Thyroid gland (tissue), 4 donors: ENCODE data around the gene CXCL11. TPM values are rescaled to one million over a fixed set of nuclear protein-coding genes. Genes with fewer than 3 reads are reported as not detected.

Source experiments
- DNase-seq, 2 donors: peaks; one replicate each; pipeline ENCODE4 v3.0.0-alpha.2; 2019
- H3K27ac ChIP-seq, 3 donors: fragments of 200-600 bp; sonication (generic); 1 replicate in 2 of 3; 2 replicates in 1 of 3; pipeline ENCODE4 v1.5.1; 2016 to 2019; ENCODE audit warnings: mild to moderate bottlenecking in 1 of 3, moderate library complexity in 1 of 3
- H3K27me3 ChIP-seq: fragments of 200-600 bp; sonication (generic); one replicate; pipeline ENCODE4 v1.5.1; 2019
- H3K36me3 ChIP-seq, 2 donors: fragments of 200-600 bp; sonication (generic); one replicate each; pipeline ENCODE4 v1.5.1; 2016 to 2019
- H3K4me1 ChIP-seq, 2 donors: fragments of 200-600 bp; sonication (generic); one replicate each; pipeline ENCODE4 v1.5.1; 2017 to 2019
- H3K4me3 ChIP-seq, 3 donors: fragments of 200-600 bp; sonication (generic); replicated peaks in 1 of 3; 1 replicate in 2 of 3; 2 replicates in 1 of 3; pipeline ENCODE4 v1.5.1; 2016; ENCODE audit warnings: mild to moderate bottlenecking in 1 of 3
- H3K9me3 ChIP-seq: fragments of 200-600 bp; sonication (generic); one replicate; pipeline ENCODE4 v1.5.1; 2017
- CTCF ChIP-seq, 6 experiments: fragments of 200-600 bp in 3 of 6; fragments of 450-650 bp in 3 of 6; sonication (generic) in 3 of 6; IDR thresholded peaks; one replicate each; pipeline ENCODE4 v1.5.1; 2016 to 2019; ENCODE audit warnings: antibody characterized with exemption in 6 of 6, mild to moderate bottlenecking in 2 of 6, inconsistent platforms in 1 of 6, moderate library complexity in 1 of 6
- POLR2A ChIP-seq, 2 donors: fragments of 450-650 bp; IDR thresholded peaks; one replicate each; pipeline ENCODE4 v1.6.1; 2017; ENCODE audit warnings: antibody characterized with exemption in 2 of 2, mild to moderate bottlenecking in 2 of 2, moderate library complexity in 1 of 2
- WGBS, 2 donors: methylation state at CpG; one replicate each; pipeline ENCODE4 v1.1.5; 2017; 5-methylcytosine and 5-hydroxymethylcytosine counted together
- intact Hi-C: fragments of 100-400 bp; cut with DNase I; formaldehyde crosslinking; loops from one replicate; pipeline ENCODE4 v1.15.1; 2023
- total RNA-seq, 4 donors: library from RNA; depleted of rRNA; stranded (reverse); fragments of >200 nt; gene quantifications; one replicate each; pipeline ENCODE4 v1.2.3, GENCODE V29; 2016

The CXCL11 gene
- total RNA-seq, 4 donors from 2014 or later = 1.3 TPM; not detected in 3

DNA sequence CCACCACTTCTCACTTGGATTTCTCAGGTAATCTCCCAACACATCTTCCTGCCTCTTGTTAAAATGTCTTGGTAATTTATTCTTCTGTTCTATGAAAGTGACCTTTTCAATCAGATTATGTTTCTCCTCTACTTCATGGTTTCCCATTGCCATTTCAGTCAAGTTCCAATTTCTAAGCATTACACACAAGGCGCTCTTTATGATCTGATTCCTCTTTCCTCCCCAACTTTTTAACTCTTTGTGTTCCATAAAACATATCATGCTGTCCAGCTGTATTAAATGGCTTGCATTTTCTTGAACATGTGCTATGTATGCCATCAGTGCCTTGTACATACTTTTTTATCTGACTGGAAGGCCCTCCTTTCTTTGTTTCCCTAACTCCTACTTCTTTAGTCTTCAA lies 25.6 kb upstream of the CXCL11 start:
- WGBS, 2 donors = 63 to 66% methylated on average over 1 of the region's 1 CpG

GRCh38 chr4:76060506-76060905 lies 24.6 kb upstream of the CXCL11 start:
- TF ChIP-seq POLR2A (IDR thresholded peaks at IDR 0.05) (no peak), CTCF (IDR thresholded peaks at IDR 0.05) (no peak)
- no peaks in the 10 kb centered on the region for H3K4me1 ChIP-seq
- no peak overlapping the region for H3K4me3 ChIP-seq
- intact Hi-C loops = loop anchor here (10.0 kb wide), 1 partner anchor 166 kb away; no protein-coding TSS in a partner anchor
- no peaks in the 10 kb centered on the region for H3K27me3 ChIP-seq
- no peak for DNase-seq
- H3K27ac ChIP-seq = no peak overlapping the region
- H3K36me3 ChIP-seq = no peaks in the 10 kb centered on the region
- H3K9me3 ChIP-seq = no peaks in the 10 kb centered on the region

More for the DNA sequence above, 25.6 kb upstream of the CXCL11 start:
- Histone ChIP-seq H3K9me3 (no peaks in the 10 kb centered on the region), H3K4me1 (no peaks in the 10 kb centered on the region), H3K27ac (no peak overlapping the region), H3K4me3 (no peak overlapping the region), H3K27me3 (no peaks in the 10 kb centered on the region), H3K36me3 (no peaks in the 10 kb centered on the region)
- no peak for TF ChIP-seq POLR2A (IDR thresholded peaks at IDR 0.05)
- DNase-seq = no peak
- intact Hi-C loops = loop anchor here (10.0 kb wide), 1 partner anchor 167 kb away; no protein-coding TSS in a partner anchor

DNA sequence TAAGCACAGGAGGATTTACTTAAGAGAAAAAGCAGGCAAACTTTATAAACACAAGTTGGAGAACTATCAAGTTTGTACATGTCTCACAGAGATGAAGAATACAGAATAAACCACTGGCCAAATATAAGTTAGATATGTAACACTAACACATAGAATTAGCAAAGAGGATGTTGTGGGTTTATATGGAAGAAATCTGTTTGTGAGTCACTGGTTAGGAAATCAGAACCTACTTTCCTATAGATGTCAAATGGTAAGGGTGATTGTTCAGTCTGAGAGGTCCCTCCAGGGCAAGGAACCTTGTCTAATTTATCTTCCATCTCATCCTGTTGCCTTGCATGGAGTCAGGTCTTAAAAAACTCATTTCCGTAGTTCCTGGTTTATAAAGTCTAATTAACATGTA lies 23.9 kb upstream of the CXCL11 start:
- TF ChIP-seq POLR2A (IDR thresholded peaks at IDR 0.05) (no peak), CTCF (IDR thresholded peaks at IDR 0.05) (no peak)
- 91 to 98% methylated on average over 1 of the region's 1 CpG for whole genome bisulfite sequencing, 2 donors

DNA sequence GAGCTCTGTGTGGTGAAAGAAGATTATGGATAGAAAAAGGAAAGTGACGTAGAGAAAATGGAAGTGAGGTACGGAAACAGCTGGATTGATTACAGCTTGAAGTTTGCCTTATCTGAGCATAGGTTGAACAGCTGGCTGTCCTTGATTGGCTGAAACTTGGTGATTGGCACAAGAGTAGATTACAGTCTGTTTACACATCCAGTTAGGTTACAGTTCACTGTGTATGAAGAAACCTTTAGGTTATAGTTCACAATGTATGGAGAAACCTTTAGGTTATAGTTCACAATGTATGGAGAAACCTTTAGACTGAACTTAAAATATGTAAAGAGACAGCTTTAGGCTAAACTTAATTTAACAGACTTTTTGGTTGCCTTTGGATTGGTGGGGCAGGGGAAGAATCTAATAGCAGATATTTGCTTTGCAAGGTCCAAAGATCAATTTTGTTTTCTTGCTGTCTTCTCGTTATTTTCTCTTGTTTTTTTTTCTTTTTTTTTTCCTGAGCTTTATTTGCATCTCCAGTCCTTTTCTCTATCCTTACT lies 23.1 kb upstream of the CXCL11 start:
- no peak overlapping the region for H3K27ac ChIP-seq
- H3K36me3 ChIP-seq = no peaks in the 10 kb centered on the region
- H3K9me3 ChIP-seq = no peaks in the 10 kb centered on the region
- intact Hi-C loops = no loop called here
- no peak for TF ChIP-seq POLR2A (IDR thresholded peaks at IDR 0.05)
- no peak for TF ChIP-seq CTCF (IDR thresholded peaks at IDR 0.05)
- no peak overlapping the region for H3K4me3 ChIP-seq
- H3K27me3 ChIP-seq = no peaks in the 10 kb centered on the region
- no peak for DNase-seq
- WGBS, 2 donors = 50 to 67% methylated on average over 3 of the region's 3 CpGs
- H3K4me1 ChIP-seq = no peaks in the 10 kb centered on the region

More for the DNA sequence above, 23.9 kb upstream of the CXCL11 start:
- no peak for DNase-seq
- intact Hi-C loops = loop anchor here (10.0 kb wide), 1 partner anchor 165 kb away; no protein-coding TSS in a partner anchor
- Histone ChIP-seq H3K9me3 (no peaks in the 10 kb centered on the region), H3K4me3 (no peak overlapping the region), H3K27ac (no peak overlapping the region), H3K36me3 (no peaks in the 10 kb centered on the region), H3K4me1 (no peaks in the 10 kb centered on the region), H3K27me3 (no peaks in the 10 kb centered on the region)

GRCh38 chr4:76058302-76058701 lies 22.4 kb upstream of the CXCL11 start:
- H3K4me3 ChIP-seq = no peak overlapping the region
- H3K27me3 ChIP-seq = no peaks in the 10 kb centered on the region
- no peaks in the 10 kb centered on the region for H3K4me1 ChIP-seq
- no peak for TF ChIP-seq POLR2A (IDR thresholded peaks at IDR 0.05)
- TF ChIP-seq CTCF (IDR thresholded peaks at IDR 0.05) = no peak
- H3K9me3 ChIP-seq = no peaks in the 10 kb centered on the region
- no peak overlapping the region for H3K27ac ChIP-seq
- intact Hi-C loops = no loop called here
- no peak for DNase-seq
- H3K36me3 ChIP-seq = no peaks in the 10 kb centered on the region
